GM10266 (cell line): Measurements from ENCODE around the gene FAT1.

Experiments used
- DNase-seq: peaks from one replicate; pipeline ENCODE4 v3.0.0; 2012; ENCODE audit errors: extremely low spot score
- CTCF ChIP-seq: IDR thresholded peaks from 2 replicates; pipeline ENCODE4 v1.5.1; 2012; ENCODE audit warnings: mild to moderate bottlenecking, low read depth; ENCODE audit not compliant: control insufficient read depth, insufficient read depth; ENCODE audit errors: missing control alignments

The FAT1 gene

GRCh38 chr4:186726426-186727168 lies 2.9 kb upstream of the FAT1 start:
- TF ChIP-seq CTCF = no peak
- DNase-seq = no peak

- DNase-seq = peak; percentile 30
Observed at GRCh38 chr4:186725469-186726425, 2.1 kb upstream of the FAT1 start.

GRCh38 chr4:186724864-186725468 lies 1.3 kb upstream of the FAT1 start:
- TF ChIP-seq CTCF = no peak
- DNase-seq = peak; percentile 37

More at GRCh38 chr4:186725469-186726425, 2.1 kb upstream of the FAT1 start:
- TF ChIP-seq CTCF = no peak

- TF ChIP-seq CTCF = no peak
- peak; percentile 26 for DNase-seq
Observed at GRCh38 chr4:186724058-186724863, 605 bp upstream of the FAT1 start.

- DNase-seq = no peak
- TF ChIP-seq CTCF = no peak
Observed at GRCh38 chr4:186722796-186723291, 812 bp downstream of the FAT1 start.

GRCh38 chr4:186719925-186720694 lies 3.5 kb downstream of the FAT1 start:
- no peak for TF ChIP-seq CTCF
- no peak for DNase-seq
